ENCODE results near the gene TFPT. TPM values are rescaled to one million over a fixed set of nuclear protein-coding genes. Genes with fewer than 3 reads are reported as not detected.
"Not testable (repeated sequence)": the region's sequence is repeated elsewhere in the genome, so short reads cannot be mapped to it uniquely, and the experiment has no call there.

The TFPT gene
- total RNA-seq, 1 donor from 2014 or later = 6.1 TPM

DNA sequence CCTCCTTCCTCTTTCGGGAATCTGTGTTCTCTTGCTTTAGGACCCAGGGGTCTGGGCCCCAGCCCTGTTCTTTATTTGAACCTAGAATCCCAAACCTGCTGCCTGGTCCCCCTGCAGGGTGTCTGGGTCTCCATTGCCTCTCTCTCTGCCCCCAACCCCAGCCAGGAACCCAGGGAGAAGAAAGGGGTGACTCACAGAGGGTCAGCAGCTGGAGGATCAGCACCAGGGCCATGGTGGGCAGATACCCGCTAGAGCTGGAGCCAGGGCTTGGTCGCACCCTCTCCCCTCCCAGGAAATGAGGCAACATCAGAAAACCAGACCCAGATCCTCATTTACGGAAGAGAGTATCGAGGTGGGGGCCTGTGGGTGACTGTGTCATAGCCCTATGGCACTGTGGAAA lies 14.9 kb downstream of the TFPT start, which contains the start of gene OSCAR:
OSCAR (minus strand) TSS at position 243 of the 400 bp plus-strand sequence; CDS start at position 232, 11 bp downstream.
- Histone ChIP-seq H3K27me3 (ENCODE audit: control insufficient read depth, insufficient read depth, low read length) (no peaks in the 10 kb centered on the region), H3K4me3 (ENCODE audit: low read depth, low read length) (no peak within 1 kb of the TSS), H3K36me3 (ENCODE audit: control insufficient read depth, insufficient read depth, low read length) (peaks cover 1% of the 10 kb centered on the region)
- DNase-seq (ENCODE audit: low read depth) = no peak
- FAIRE-seq = no peak
- TF ChIP-seq, protein P1, sequence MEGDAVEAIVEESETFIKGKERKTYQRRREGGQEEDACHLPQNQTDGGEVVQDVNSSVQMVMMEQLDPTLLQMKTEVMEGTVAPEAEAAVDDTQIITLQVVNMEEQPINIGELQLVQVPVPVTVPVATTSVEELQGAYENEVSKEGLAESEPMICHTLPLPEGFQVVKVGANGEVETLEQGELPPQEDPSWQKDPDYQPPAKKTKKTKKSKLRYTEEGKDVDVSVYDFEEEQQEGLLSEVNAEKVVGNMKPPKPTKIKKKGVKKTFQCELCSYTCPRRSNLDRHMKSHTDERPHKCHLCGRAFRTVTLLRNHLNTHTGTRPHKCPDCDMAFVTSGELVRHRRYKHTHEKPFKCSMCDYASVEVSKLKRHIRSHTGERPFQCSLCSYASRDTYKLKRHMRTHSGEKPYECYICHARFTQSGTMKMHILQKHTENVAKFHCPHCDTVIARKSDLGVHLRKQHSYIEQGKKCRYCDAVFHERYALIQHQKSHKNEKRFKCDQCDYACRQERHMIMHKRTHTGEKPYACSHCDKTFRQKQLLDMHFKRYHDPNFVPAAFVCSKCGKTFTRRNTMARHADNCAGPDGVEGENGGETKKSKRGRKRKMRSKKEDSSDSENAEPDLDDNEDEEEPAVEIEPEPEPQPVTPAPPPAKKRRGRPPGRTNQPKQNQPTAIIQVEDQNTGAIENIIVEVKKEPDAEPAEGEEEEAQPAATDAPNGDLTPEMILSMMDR (IDR thresholded peaks at IDR 0.05; ENCODE audit: insufficient read depth, low read length, severe bottlenecking) = no peak

DNA sequence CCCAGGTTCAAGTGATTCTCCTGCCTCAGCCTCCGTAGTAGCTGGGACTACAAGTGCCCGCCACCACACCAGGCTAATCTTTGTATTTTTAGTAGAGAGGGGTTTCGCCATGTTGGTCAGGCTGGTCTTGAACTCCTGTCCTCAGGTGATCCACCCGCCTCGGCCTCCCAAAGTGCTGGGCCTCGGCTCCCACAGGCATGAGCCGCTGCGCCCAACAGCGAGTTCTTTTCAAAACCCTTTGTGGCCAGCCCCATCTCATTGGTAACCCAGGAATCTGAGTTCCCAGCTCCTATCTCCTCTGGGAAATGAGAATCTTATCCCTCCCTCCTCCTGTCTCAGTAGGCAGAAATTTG lies 15.6 kb downstream of the TFPT start:
- H3K27me3 ChIP-seq (ENCODE audit: control insufficient read depth, insufficient read depth, low read length); H3K4me3 ChIP-seq (ENCODE audit: low read depth, low read length); FAIRE-seq; H3K36me3 ChIP-seq (ENCODE audit: control insufficient read depth, insufficient read depth, low read length); DNase-seq (ENCODE audit: low read depth): not testable (repeated sequence)

DNA sequence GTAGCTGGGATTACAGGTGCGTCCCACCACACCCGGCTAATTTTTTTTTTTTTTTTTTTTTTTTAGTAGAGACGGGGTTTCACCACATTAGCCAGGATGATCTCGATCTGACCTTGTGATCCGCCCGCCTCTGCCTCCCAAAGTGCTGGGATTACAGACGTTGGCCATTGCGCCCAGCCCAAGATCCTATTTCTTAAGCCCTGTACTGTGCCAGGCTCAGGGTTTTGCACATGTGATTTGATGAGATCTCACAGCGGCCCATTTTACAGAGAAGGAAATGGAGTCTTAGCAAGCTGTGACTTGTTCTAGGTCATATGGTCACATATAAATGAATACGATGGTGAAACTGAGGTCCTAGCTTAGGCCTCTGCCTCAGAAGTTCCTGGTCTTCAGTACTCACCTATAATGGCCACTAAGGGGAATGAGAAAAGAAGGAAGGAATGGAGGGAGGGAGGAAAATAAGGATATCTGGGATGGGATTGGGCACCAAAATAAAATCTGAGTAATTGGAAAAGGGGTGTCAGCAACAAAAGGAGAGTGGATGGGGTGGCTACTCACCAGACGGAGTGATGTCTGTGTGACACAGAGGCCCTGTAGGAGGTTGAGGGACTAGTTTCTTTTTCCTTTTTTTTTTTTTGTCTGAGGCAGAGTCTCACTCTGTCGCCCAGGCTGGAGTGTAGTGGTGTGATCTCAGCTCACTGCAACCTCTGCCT lies 16.1 kb downstream of the TFPT start:
- Histone ChIP-seq H3K36me3 (ENCODE audit: control insufficient read depth, insufficient read depth, low read length) (no peaks in the 10 kb centered on the region), H3K4me3 (ENCODE audit: low read depth, low read length) (no peak overlapping the region), H3K27me3 (ENCODE audit: control insufficient read depth, insufficient read depth, low read length) (no peaks in the 10 kb centered on the region)
- FAIRE-seq (no peak), DNase-seq (ENCODE audit: low read depth) (no peak)
- TF ChIP-seq, protein P1 (IDR thresholded peaks at IDR 0.05; ENCODE audit: insufficient read depth, low read length, severe bottlenecking) = no peak

DNA sequence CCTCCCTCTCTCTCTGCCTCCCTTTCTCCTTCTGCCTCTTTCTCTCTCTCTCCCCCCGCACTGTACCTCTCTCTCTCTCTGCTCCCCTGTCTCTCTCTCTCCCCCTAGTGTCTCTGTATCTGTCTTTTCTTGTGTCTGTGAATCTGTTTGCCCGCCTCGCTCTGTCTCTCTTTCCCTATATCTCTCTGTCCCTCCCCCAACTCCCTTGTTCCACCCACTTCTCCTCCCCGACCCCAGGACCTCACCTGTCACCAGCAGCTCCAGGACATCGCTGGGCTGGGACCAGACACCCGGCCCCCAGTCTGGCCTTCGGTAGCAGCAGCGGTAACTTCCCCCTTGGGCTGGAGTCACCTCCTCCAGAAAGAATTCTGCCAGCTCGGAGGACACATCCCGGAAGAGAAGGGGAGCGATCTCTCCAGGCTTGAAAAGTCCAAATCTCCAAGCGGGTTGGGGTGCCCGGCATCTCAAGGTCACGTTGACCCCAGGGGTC lies 18.8 kb downstream of the TFPT start:
- peak overlapping the region; percentile 10 for H3K4me3 ChIP-seq (ENCODE audit: low read depth, low read length)
- FAIRE-seq (no peak), DNase-seq (ENCODE audit: low read depth) (peak; percentile 20)
- TF ChIP-seq, protein P1 (IDR thresholded peaks at IDR 0.05; ENCODE audit: insufficient read depth, low read length, severe bottlenecking) = peak; percentile 21
- no peaks in the 10 kb centered on the region for H3K27me3 ChIP-seq (ENCODE audit: control insufficient read depth, insufficient read depth, low read length)
- H3K36me3 ChIP-seq (ENCODE audit: control insufficient read depth, insufficient read depth, low read length) = no peaks in the 10 kb centered on the region

DNA sequence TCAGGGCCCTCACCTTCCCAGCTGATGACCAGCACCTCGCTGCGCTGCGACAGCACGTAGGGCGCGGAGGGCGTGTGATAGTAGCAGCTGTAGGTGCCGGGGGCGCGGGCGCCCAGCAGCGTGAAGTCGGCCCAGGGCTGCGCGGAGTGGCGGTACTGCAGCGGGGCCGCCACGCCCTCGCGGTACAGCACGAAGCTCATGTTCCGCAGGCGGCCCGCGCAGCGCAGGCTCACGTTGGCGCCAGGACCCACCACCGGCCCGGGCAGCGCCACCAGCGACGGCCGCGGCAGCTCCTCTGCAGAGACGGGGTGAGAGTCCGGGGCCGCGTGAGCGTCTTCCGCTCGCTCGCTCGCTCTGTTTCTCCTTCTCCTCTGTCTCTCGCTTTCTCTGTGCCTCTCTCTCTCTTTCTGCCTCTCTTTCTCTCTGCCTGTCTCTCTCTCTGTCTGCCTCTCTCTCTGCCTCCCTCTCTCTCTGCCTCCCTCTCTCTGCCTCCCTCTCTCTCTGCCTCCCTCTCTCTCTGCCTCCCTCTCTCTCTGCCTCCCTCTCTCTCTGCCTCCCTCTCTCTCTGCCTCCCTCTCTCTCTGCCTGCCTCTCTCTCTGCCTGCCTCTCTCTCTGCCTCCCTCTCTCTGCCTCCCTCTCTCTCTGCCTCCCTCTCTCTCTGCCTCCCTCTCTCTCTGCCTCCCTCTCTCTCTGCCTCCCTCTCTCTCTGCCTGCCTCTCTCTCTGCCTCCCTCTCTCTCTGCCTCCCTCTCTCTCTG lies 19.4 kb downstream of the TFPT start:
- peak overlapping the region; percentile 31 for H3K4me3 ChIP-seq (ENCODE audit: low read depth, low read length)
- peak; percentile 9 for DNase-seq (ENCODE audit: low read depth)
- H3K36me3 ChIP-seq (ENCODE audit: control insufficient read depth, insufficient read depth, low read length); FAIRE-seq; H3K27me3 ChIP-seq (ENCODE audit: control insufficient read depth, insufficient read depth, low read length): not testable (repeated sequence)

DNA sequence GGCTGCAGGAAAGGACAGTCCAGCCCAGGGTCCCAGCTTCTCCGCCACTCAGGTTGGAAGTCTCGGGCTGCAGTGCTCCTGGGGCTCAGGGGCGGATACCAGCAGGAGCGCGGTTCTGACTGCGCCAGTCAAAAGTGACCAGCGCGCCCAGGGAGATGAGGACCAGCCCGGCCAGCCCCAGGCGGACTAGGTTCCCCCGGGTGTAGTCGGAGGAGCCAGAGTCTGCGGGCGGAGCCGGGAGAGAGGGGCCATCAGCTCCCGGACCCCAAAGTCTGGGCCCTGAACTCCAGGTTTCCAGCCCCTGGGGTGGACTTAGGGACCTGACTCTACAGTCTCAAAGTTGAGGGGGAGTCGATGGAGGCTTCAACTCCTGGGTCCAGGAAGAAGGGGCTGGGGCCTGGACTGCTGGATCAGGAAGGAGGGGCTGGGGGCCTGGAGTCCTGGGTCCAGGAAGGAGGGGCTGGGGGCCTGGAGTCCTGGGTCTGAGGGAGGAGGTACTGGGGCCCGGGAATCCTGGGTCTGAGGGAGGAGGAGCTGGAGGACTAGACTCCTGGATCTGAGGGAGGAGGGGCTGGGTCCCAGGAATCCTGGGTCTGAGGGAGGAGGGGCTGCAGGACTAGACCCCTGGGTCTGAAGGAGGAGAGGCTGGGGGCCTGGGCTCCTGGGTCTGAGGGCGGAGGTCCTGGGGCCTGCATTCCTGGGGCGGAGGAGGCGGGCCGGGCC lies 20.2 kb downstream of the TFPT start:
- Histone ChIP-seq H3K4me3 (ENCODE audit: low read depth, low read length) (peak overlapping the region; percentile 31), H3K27me3 (ENCODE audit: control insufficient read depth, insufficient read depth, low read length) (no peaks in the 10 kb centered on the region), H3K36me3 (ENCODE audit: control insufficient read depth, insufficient read depth, low read length) (no peaks in the 10 kb centered on the region)
- FAIRE-seq (no peak), DNase-seq (ENCODE audit: low read depth) (no peak)
- TF ChIP-seq, protein P1 (IDR thresholded peaks at IDR 0.05; ENCODE audit: insufficient read depth, low read length, severe bottlenecking) = no peak

Data from bronchial epithelial cell (primary cell).